T-cell (primary cell): Measurements from ENCODE around the gene ZNF334. TPM values are rescaled to one million over a fixed set of nuclear protein-coding genes. Genes with fewer than 3 reads are reported as not detected.

ENCODE experiments used
- ATAC-seq, 4 experiments: fragments of 200-7000 bp in 3 of 4; fragments of 150-1000 bp in 1 of 4; cut with Tn5 transposase; replicated peaks in 1 of 4; 1 replicate in 3 of 4; 2 replicates in 1 of 4; pipeline ENCODE4 v1.10.0; 2021; ENCODE audit warnings: moderate library complexity in 3 of 4, mild to moderate bottlenecking in 2 of 4, moderate number of reproducible peaks in 1 of 4
- CTCF ChIA-PET, 2 donors: fragments of 300-600 bp; sonication (Branson Sonifier 250); formaldehyde crosslinking; loops; one replicate each; lab custom pipeline; 2022; ENCODE audit warnings: antibody characterized with exemption in 2 of 2; lab: Charles Lee
- POLR2A ChIA-PET, 2 donors: fragments of 300-600 bp; sonication (Branson Sonifier 250); formaldehyde crosslinking; loops; one replicate each; lab custom pipeline; 2022; ENCODE audit warnings: antibody characterized with exemption in 2 of 2; lab: Charles Lee
- DNase-seq, 35 experiments: peaks; one replicate each; pipeline versions ENCODE4 v3.0.0 to v3.0.0-alpha.2; 2013 to 2023
- H3K27ac ChIP-seq: one replicate; pipeline ENCODE4 v1.5.1; 2013; ENCODE audit warnings: low read length
- H3K27me3 ChIP-seq, 2 experiments: replicated peaks in 1 of 2; 1 replicate in 1 of 2; 2 replicates in 1 of 2; pipeline versions ENCODE4 v1.6.1 to v1.7.0; 2013; ENCODE audit warnings: low read length in 1 of 2, mixed read lengths in 1 of 2; ENCODE audit not compliant: control insufficient read depth in 2 of 2, insufficient read depth in 2 of 2; ENCODE audit errors: extremely low read depth in 1 of 2
- H3K36me3 ChIP-seq, 2 donors: 1 replicate in 1 of 2; 2 replicates in 1 of 2; pipeline versions ENCODE4 v1.6.1 to v1.7.0; 2013; ENCODE audit warnings: low read length in 1 of 2; ENCODE audit not compliant: control insufficient read depth in 2 of 2, insufficient read depth in 1 of 2; ENCODE audit errors: extremely low read depth in 1 of 2
- H3K4me1 ChIP-seq, 2 experiments: 1 replicate in 1 of 2; 2 replicates in 1 of 2; pipeline versions ENCODE4 v1.6.1 to v1.7.0; 2013; ENCODE audit warnings: low read length in 2 of 2, mixed read lengths in 1 of 2; ENCODE audit not compliant: insufficient read depth in 2 of 2, control insufficient read depth in 1 of 2; ENCODE audit errors: extremely low read depth in 1 of 2
- H3K4me3 ChIP-seq, 2 donors: 1 replicate in 1 of 2; 2 replicates in 1 of 2; pipeline versions ENCODE4 v1.5.1 to v1.7.0; 2013; ENCODE audit warnings: mild to moderate bottlenecking in 2 of 2, low read length in 1 of 2, moderate library complexity in 1 of 2; ENCODE audit not compliant: control insufficient read depth in 1 of 2; ENCODE audit errors: extremely low read depth in 1 of 2
- H3K9me3 ChIP-seq: 2 replicates; pipeline ENCODE4 v1.7.0; 2013
- H3K27ac Mint-ChIP-seq, 2 donors: one replicate each; pipeline ENCODE4 v1.8.0; 2020 to 2021; ENCODE audit warnings: mild to moderate bottlenecking in 2 of 2, mixed read lengths in 2 of 2
- H3K27me3 Mint-ChIP-seq, 2 donors: one replicate each; pipeline ENCODE4 v1.8.0; 2021 to 2022; ENCODE audit warnings: mixed read lengths in 2 of 2
- H3K36me3 Mint-ChIP-seq: one replicate; pipeline ENCODE4 v1.8.0; 2021; ENCODE audit warnings: mixed read lengths
- H3K4me1 Mint-ChIP-seq, 3 donors: one replicate each; pipeline ENCODE4 v1.8.0; 2020 to 2022; ENCODE audit warnings: mixed read lengths in 3 of 3, mild to moderate bottlenecking in 1 of 3
- H3K4me3 Mint-ChIP-seq, 3 donors: one replicate each; pipeline ENCODE4 v1.8.0; 2020 to 2022; ENCODE audit warnings: mild to moderate bottlenecking in 3 of 3, mixed read lengths in 3 of 3, moderate library complexity in 3 of 3
- H3K9me3 Mint-ChIP-seq, 3 donors: one replicate each; pipeline ENCODE4 v1.8.0; 2020 to 2022; ENCODE audit warnings: mixed read lengths in 3 of 3
- WGBS: methylation state at CpG from one replicate; pipeline ENCODE4 v1.1.5; 2013; ENCODE audit warnings: missing lambda C conversion rate; ENCODE audit not compliant: insufficient coverage; 5-methylcytosine and 5-hydroxymethylcytosine counted together
- total RNA-seq, 35 experiments: library from RNA in 6 of 35; stranded (reverse) in 6 of 35; fragments of 120-200 nt in 1 of 35; gene quantifications; one replicate each; pipeline versions ENCODE4 v1.2.1 to v1.2.4 and lab custom pipeline; 2013 to 2026

ZNF334 gene
- total RNA-seq, 5 donors from 2014 or later (not counting 1 experiment from before 2014, with no cell fraction given), result 0.14 to 0.26 (median 0.23) TPM

GRCh38 chr20:46551522-46552381 is 38.4 kb upstream of the ZNF334 start:
- CTCF ChIA-PET, result interaction anchor here in 1 of 2 donors (0.6 kb wide), 1 partner anchor 123 kb away, joined by 4 read pairs; no protein-coding TSS in a partner anchor
- no peaks in the 10 kb centered on the region for H3K9me3 Mint-ChIP-seq
- H3K36me3 ChIP-seq, result no peaks in the 10 kb centered on the region
- H3K27me3 Mint-ChIP-seq, result no peaks in the 10 kb centered on the region
- peaks cover 0 to 2% of the 10 kb centered on the region in 2 experiments for H3K27me3 ChIP-seq
- no peak overlapping the region for H3K27ac Mint-ChIP-seq
- no peak overlapping the region for H3K27ac ChIP-seq
- ATAC-seq (no peak), DNase-seq (no peak)
- no peaks in the 10 kb centered on the region for H3K9me3 ChIP-seq
- POLR2A ChIA-PET, result interaction anchor here in 1 of 2 donors (0.6 kb wide), 1 partner anchor 13 kb away, joined by 3 read pairs; no protein-coding TSS in a partner anchor
- no peak overlapping the region for H3K4me3 Mint-ChIP-seq
- peaks cover 15 to 20% (median 17%) of the 10 kb centered on the region in 3 donors for H3K4me1 Mint-ChIP-seq
- WGBS, result 87% methylated on average over 10 of the region's 12 CpGs
- no peak overlapping the region for H3K4me3 ChIP-seq
- no peaks in the 10 kb centered on the region for H3K36me3 Mint-ChIP-seq
- peaks cover 0 to 22% of the 10 kb centered on the region in 2 experiments for H3K4me1 ChIP-seq

GRCh38 chr20:46550461-46550860 is 37.1 kb upstream of the ZNF334 start, which contains the start of gene OCSTAMP:
Gene OCSTAMP, minus strand, starts transcription at chr20:46550654. Its CDS starts 94 bp downstream, at chr20:46550560.
- ATAC-seq (no peak), DNase-seq (no peak)
- WGBS, result no CpG with 5 or more reads among the region's 9 CpGs
- POLR2A ChIA-PET, result no interaction called here
- Histone ChIP-seq H3K27ac (no peak within 1 kb of the TSS), H3K36me3 (no peaks in the 10 kb centered on the region), H3K4me1 (peaks cover 0 to 31% of the 10 kb centered on the region in 2 experiments), H3K27me3 (peaks cover 0 to 9% of the 10 kb centered on the region in 2 experiments), H3K4me3 (no peak within 1 kb of the TSS), H3K9me3 (no peaks in the 10 kb centered on the region)
- Mint-ChIP-seq H3K4me1 (peaks cover 15 to 20% (median 17%) of the 10 kb centered on the region in 3 donors), H3K27me3 (peaks cover 2 to 5% of the 10 kb centered on the region in 2 donors), H3K36me3 (no peaks in the 10 kb centered on the region), H3K9me3 (no peaks in the 10 kb centered on the region), H3K27ac (no peak within 1 kb of the TSS), H3K4me3 (no peak within 1 kb of the TSS)
- CTCF ChIA-PET, result no interaction called here

GRCh38 chr20:46549188-46549972 is 36.0 kb upstream of the ZNF334 start:
- H3K9me3 Mint-ChIP-seq, result no peaks in the 10 kb centered on the region
- DNase-seq (no peak), ATAC-seq (no peak)
- Histone ChIP-seq H3K27ac (no peak overlapping the region), H3K9me3 (no peaks in the 10 kb centered on the region), H3K27me3 (peaks cover 0 to 11% of the 10 kb centered on the region in 2 experiments), H3K36me3 (no peaks in the 10 kb centered on the region), H3K4me3 (no peak overlapping the region), H3K4me1 (peaks cover 4 to 38% of the 10 kb centered on the region in 2 experiments)
- WGBS, result 90% methylated on average over 3 of the region's 4 CpGs
- CTCF ChIA-PET, result no interaction called here
- H3K4me3 Mint-ChIP-seq, result no peak overlapping the region
- H3K27me3 Mint-ChIP-seq, result peaks cover 2 to 5% of the 10 kb centered on the region in 2 donors
- peaks cover 15 to 26% (median 25%) of the 10 kb centered on the region in 3 donors for H3K4me1 Mint-ChIP-seq
- H3K27ac Mint-ChIP-seq, result no peak overlapping the region
- H3K36me3 Mint-ChIP-seq, result no peaks in the 10 kb centered on the region
- POLR2A ChIA-PET, result interaction anchor here in 1 of 2 donors (0.5 kb wide), 1 partner anchor 682 kb away, joined by 3 read pairs; no protein-coding TSS in a partner anchor

GRCh38 chr20:46548688-46549087 is 35.3 kb upstream of the ZNF334 start:
- Histone ChIP-seq H3K36me3 (no peaks in the 10 kb centered on the region), H3K27ac (no peak overlapping the region), H3K4me3 (no peak overlapping the region), H3K27me3 (peaks cover 0 to 14% of the 10 kb centered on the region in 2 experiments), H3K4me1 (peaks cover 4 to 38% of the 10 kb centered on the region in 2 experiments), H3K9me3 (no peaks in the 10 kb centered on the region)
- DNase-seq (no peak), ATAC-seq (no peak)
- Mint-ChIP-seq H3K4me3 (no peak overlapping the region), H3K9me3 (no peaks in the 10 kb centered on the region), H3K27ac (no peak overlapping the region), H3K36me3 (no peaks in the 10 kb centered on the region), H3K4me1 (peaks cover 15 to 25% (median 24%) of the 10 kb centered on the region in 3 donors), H3K27me3 (peaks cover 2 to 5% of the 10 kb centered on the region in 2 donors)
- CTCF ChIA-PET, result interaction anchor here in 1 of 2 donors (0.5 kb wide), 1 partner anchor 13 kb away, joined by 3 read pairs; no protein-coding TSS in a partner anchor
- POLR2A ChIA-PET, result no interaction called here
- 86% methylated on average over 4 of the region's 5 CpGs for WGBS

- Mint-ChIP-seq H3K9me3 (no peaks in the 10 kb centered on the region), H3K4me3 (no peak overlapping the region), H3K4me1 (peaks cover 9 to 20% (median 19%) of the 10 kb centered on the region in 3 donors), H3K27me3 (peaks cover 2 to 8% of the 10 kb centered on the region in 2 donors), H3K36me3 (no peaks in the 10 kb centered on the region), H3K27ac (no peak overlapping the region)
- no peak for DNase-seq
- ChIA-PET CTCF (interaction anchor here in 1 of 2 donors (0.5 kb wide), 1 partner anchor 13 kb away, joined by 3 read pairs; no protein-coding TSS in a partner anchor), POLR2A (no interaction called here)
- no peaks in the 10 kb centered on the region for H3K9me3 ChIP-seq
- peaks cover 0 to 14% of the 10 kb centered on the region in 2 experiments for H3K27me3 ChIP-seq
- H3K4me3 ChIP-seq, result no peak overlapping the region
- no peak overlapping the region for H3K27ac ChIP-seq
- H3K4me1 ChIP-seq, result peaks cover 4 to 34% of the 10 kb centered on the region in 2 experiments
- H3K36me3 ChIP-seq, result no peaks in the 10 kb centered on the region
- no peak for ATAC-seq
- 93% methylated on average over 6 of the region's 6 CpGs for WGBS
Observed at GRCh38 chr20:46547995-46548394, 34.6 kb upstream of the ZNF334 start.

- Histone ChIP-seq H3K9me3 (no peaks in the 10 kb centered on the region), H3K4me3 (no peak overlapping the region), H3K27me3 (peaks cover under 1 to 14% of the 10 kb centered on the region in 2 experiments), H3K27ac (no peak overlapping the region), H3K4me1 (peaks cover 4 to 23% of the 10 kb centered on the region in 2 experiments), H3K36me3 (no peaks in the 10 kb centered on the region)
- Mint-ChIP-seq H3K27ac (no peak overlapping the region), H3K36me3 (no peaks in the 10 kb centered on the region), H3K9me3 (no peaks in the 10 kb centered on the region), H3K4me3 (no peak overlapping the region), H3K4me1 (peaks cover 0 to 9% (median 8%) of the 10 kb centered on the region in 3 donors), H3K27me3 (peaks cover 5 to 12% of the 10 kb centered on the region in 2 donors)
- CTCF ChIA-PET, result no interaction called here
- POLR2A ChIA-PET, result interaction anchor here in 1 of 2 donors (0.6 kb wide), 1 partner anchor 61 kb away, joined by 3 read pairs; no protein-coding TSS in a partner anchor
- no peak for ATAC-seq
- no peak for DNase-seq
- WGBS, result 38% methylated on average over 3 of the region's 6 CpGs
Observed at GRCh38 chr20:46546936-46547335, 33.6 kb upstream of the ZNF334 start.
